SU-DHL-6 (cell line): ENCODE data around the gene ARHGAP44.

Source experiments
- H2AFZ ChIP-seq: fragments of 200-600 bp; sonication (generic); 2 replicates; pipeline ENCODE4 v1.6.1; 2014; ENCODE audit warnings: low read depth, mild to moderate bottlenecking, moderate library complexity, mixed read lengths, antibody characterized with exemption, low read length; ENCODE audit not compliant: severe bottlenecking
- H3F3A ChIP-seq: fragments of 200-600 bp; shearing (Covaris generic); 2 replicates; pipeline ENCODE4 v1.6.0; 2016; ENCODE audit warnings: antibody characterized with exemption, mild to moderate bottlenecking; ENCODE audit not compliant: insufficient read depth
- H3K27ac ChIP-seq: fragments of 200-600 bp; sonication (generic); 2 replicates; pipeline ENCODE4 v1.5.1; 2016; ENCODE audit warnings: low read depth, mild to moderate bottlenecking, low read length, moderate library complexity, mixed read lengths
- H3K27me3 ChIP-seq: fragments of 200-600 bp; sonication (generic), shearing (Covaris generic); 2 replicates; pipeline ENCODE4 v1.6.0; 2014; ENCODE audit warnings: mild to moderate bottlenecking, low read length
- H3K36me3 ChIP-seq: fragments of 200-600 bp; sonication (generic); 2 replicates; pipeline ENCODE4 v1.6.1; 2014; ENCODE audit warnings: mild to moderate bottlenecking, low read length, mixed read lengths
- H3K4me2 ChIP-seq: fragments of 300-600, 200-600 bp; shearing (Covaris generic), sonication (generic); 2 replicates; pipeline ENCODE4 v1.6.0; 2014; ENCODE audit warnings: low read length, low read depth, mild to moderate bottlenecking; ENCODE audit not compliant: poor library complexity, severe bottlenecking
- H3K4me3 ChIP-seq: fragments of 200-600 bp; sonication (generic); 2 replicates; pipeline ENCODE4 v1.5.1; 2014; ENCODE audit warnings: antibody characterized with exemption, low read length, mild to moderate bottlenecking, mixed read lengths; ENCODE audit not compliant: insufficient read depth, poor library complexity, severe bottlenecking
- H3K79me2 ChIP-seq: fragments of 200-600 bp; sonication (generic); 2 replicates; pipeline ENCODE4 v1.6.1; 2014; ENCODE audit warnings: mild to moderate bottlenecking, low read length, moderate library complexity; ENCODE audit not compliant: insufficient read depth
- H3K9ac ChIP-seq: fragments of 200-600 bp; sonication (generic); 2 replicates; pipeline ENCODE4 v1.7.0; 2014; ENCODE audit warnings: mild to moderate bottlenecking, low read length
- H3K9me2 ChIP-seq: fragments of 200-600 bp; sonication (generic); replicated peaks from 2 replicates; pipeline ENCODE4 v1.6.1; 2014; ENCODE audit warnings: low read length; ENCODE audit not compliant: insufficient read depth
- H3K9me3 ChIP-seq: fragments of 200-600 bp; sonication (generic); 2 replicates; pipeline ENCODE4 v1.6.1; 2014; ENCODE audit warnings: low read length, mixed read lengths; ENCODE audit not compliant: insufficient read depth
- H4K20me1 ChIP-seq: fragments of 200-600 bp; sonication (generic); 2 replicates; pipeline ENCODE4 v1.6.1; 2014; ENCODE audit warnings: low read depth, mild to moderate bottlenecking, antibody characterized with exemption, low read length, moderate library complexity, mixed read lengths
- EZH2phosphoT487 ChIP-seq: fragments of 200-600 bp; sonication (generic), shearing (Covaris generic); conservative IDR thresholded peaks from 2 replicates; pipeline ENCODE4 v1.6.1; 2018; ENCODE audit warnings: mild to moderate bottlenecking, antibody characterized with exemption, low read length, moderate library complexity, mixed read lengths
- TF ChIP-seq, protein P1 (sequence below): fragments of 200-600 bp; sonication (generic); IDR thresholded peaks from one replicate; pipeline ENCODE4 v1.5.1; 2017; ENCODE audit warnings: antibody characterized with exemption, mild to moderate bottlenecking, low read length, moderate library complexity; ENCODE audit not compliant: insufficient read depth, poor library complexity, severe bottlenecking

Gene ARHGAP44

GRCh38 chr17:12756786-12757185 lies 32.5 kb upstream of the ARHGAP44 start:
- no peaks in the 10 kb centered on the region for H3K79me2 ChIP-seq
- no peaks in the 10 kb centered on the region for H3K9me2 ChIP-seq
- no peaks in the 10 kb centered on the region for H3F3A ChIP-seq
- H3K27ac ChIP-seq, result no peak overlapping the region
- no peak overlapping the region for H3K4me2 ChIP-seq
- no peaks in the 10 kb centered on the region for H4K20me1 ChIP-seq
- no peaks in the 10 kb centered on the region for H3K36me3 ChIP-seq
- no peak overlapping the region for H3K4me3 ChIP-seq
- TF ChIP-seq EZH2phosphoT487, result no peak
- TF ChIP-seq, protein P1, sequence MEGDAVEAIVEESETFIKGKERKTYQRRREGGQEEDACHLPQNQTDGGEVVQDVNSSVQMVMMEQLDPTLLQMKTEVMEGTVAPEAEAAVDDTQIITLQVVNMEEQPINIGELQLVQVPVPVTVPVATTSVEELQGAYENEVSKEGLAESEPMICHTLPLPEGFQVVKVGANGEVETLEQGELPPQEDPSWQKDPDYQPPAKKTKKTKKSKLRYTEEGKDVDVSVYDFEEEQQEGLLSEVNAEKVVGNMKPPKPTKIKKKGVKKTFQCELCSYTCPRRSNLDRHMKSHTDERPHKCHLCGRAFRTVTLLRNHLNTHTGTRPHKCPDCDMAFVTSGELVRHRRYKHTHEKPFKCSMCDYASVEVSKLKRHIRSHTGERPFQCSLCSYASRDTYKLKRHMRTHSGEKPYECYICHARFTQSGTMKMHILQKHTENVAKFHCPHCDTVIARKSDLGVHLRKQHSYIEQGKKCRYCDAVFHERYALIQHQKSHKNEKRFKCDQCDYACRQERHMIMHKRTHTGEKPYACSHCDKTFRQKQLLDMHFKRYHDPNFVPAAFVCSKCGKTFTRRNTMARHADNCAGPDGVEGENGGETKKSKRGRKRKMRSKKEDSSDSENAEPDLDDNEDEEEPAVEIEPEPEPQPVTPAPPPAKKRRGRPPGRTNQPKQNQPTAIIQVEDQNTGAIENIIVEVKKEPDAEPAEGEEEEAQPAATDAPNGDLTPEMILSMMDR, result no peak
- no peaks in the 10 kb centered on the region for H3K9me3 ChIP-seq
- no peak overlapping the region for H3K9ac ChIP-seq
- no peaks in the 10 kb centered on the region for H3K27me3 ChIP-seq
- H2AFZ ChIP-seq, result no peak overlapping the region

DNA sequence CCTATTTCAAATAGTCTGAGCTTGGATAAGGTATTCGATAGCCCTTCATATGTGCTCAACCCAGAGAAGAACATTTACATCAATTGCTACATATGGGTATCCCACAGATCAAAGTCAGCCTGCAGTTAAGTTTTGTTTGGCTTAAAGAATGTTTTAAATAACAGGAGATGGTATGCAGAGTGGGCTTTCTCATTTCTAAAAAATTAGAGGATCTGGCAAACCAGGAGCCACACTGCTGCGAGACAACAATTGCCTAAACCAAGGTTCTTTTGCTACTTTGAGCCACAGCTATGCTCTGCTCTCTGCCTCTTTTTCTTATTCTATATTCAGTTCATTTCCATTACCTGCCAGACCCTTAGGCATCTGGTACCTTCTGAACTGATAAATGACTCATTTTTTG lies 30.2 kb upstream of the ARHGAP44 start:
- Histone ChIP-seq H3K9me2 (no peaks in the 10 kb centered on the region), H3K9me3 (no peaks in the 10 kb centered on the region), H3K27me3 (no peaks in the 10 kb centered on the region), H3K27ac (no peak overlapping the region), H3K36me3 (no peaks in the 10 kb centered on the region), H3K4me3 (no peak overlapping the region), H3K4me2 (no peak overlapping the region), H4K20me1 (no peaks in the 10 kb centered on the region), H2AFZ (no peak overlapping the region), H3K79me2 (no peaks in the 10 kb centered on the region), H3F3A (no peaks in the 10 kb centered on the region), H3K9ac (no peak overlapping the region)
- no peak for TF ChIP-seq EZH2phosphoT487
- TF ChIP-seq, protein P1, result no peak

- Histone ChIP-seq H3K4me3 (no peak overlapping the region), H3K9me3 (no peaks in the 10 kb centered on the region), H4K20me1 (no peaks in the 10 kb centered on the region), H3K4me2 (no peak overlapping the region), H2AFZ (no peak overlapping the region), H3F3A (no peaks in the 10 kb centered on the region), H3K27ac (no peak overlapping the region), H3K9me2 (no peaks in the 10 kb centered on the region), H3K27me3 (no peaks in the 10 kb centered on the region), H3K79me2 (no peaks in the 10 kb centered on the region), H3K9ac (no peak overlapping the region), H3K36me3 (no peaks in the 10 kb centered on the region)
- TF ChIP-seq, protein P1, result no peak
- no peak for TF ChIP-seq EZH2phosphoT487
Observed at GRCh38 chr17:12765548-12765947, 23.8 kb upstream of the ARHGAP44 start.

DNA sequence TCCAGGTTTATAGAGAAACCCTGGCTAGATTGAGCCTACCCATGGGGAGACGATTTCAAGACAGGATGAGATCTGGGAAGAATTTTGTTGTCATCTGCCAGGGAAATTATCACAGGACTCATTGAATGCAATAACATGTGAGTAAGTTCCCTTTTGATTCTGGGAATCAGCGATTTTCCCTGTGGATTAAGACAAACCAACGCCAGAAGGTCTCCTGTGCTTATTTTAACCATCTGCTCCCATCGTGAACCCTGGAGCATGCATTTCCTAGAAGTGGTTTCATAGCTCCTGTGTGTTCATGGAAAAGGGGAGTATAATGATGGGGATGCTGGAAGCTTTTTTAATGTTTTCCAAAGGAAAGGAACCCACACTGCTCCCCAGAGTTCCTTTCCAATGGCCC lies 21.0 kb upstream of the ARHGAP44 start:
- Histone ChIP-seq H3K9ac (no peak overlapping the region), H2AFZ (no peak overlapping the region), H3K9me3 (no peaks in the 10 kb centered on the region), H3K27ac (no peak overlapping the region), H3K79me2 (no peaks in the 10 kb centered on the region), H3K4me3 (no peak overlapping the region), H3K36me3 (no peaks in the 10 kb centered on the region), H3F3A (no peaks in the 10 kb centered on the region), H3K4me2 (no peak overlapping the region), H3K27me3 (no peaks in the 10 kb centered on the region), H3K9me2 (no peaks in the 10 kb centered on the region), H4K20me1 (no peaks in the 10 kb centered on the region)
- no peak for TF ChIP-seq EZH2phosphoT487
- TF ChIP-seq, protein P1, result no peak
